Vagina (tissue), 2 donors: ENCODE results near the gene TP53I11.

Experiments used
- POLR2A ChIP-seq, 2 donors: fragments of 450-650 bp; IDR thresholded peaks; one replicate each; pipeline ENCODE4 v1.6.1; 2017; ENCODE audit warnings: antibody characterized with exemption in 2 of 2, mild to moderate bottlenecking in 2 of 2, moderate library complexity in 2 of 2
- POLR2AphosphoS5 ChIP-seq, 2 donors: sonication (generic); formaldehyde crosslinking; IDR thresholded peaks; one replicate each; pipeline ENCODE4 v1.9.0; 2017; ENCODE audit warnings: antibody characterized with exemption in 2 of 2, mild to moderate bottlenecking in 2 of 2, low read depth in 1 of 2; ENCODE audit not compliant: insufficient read depth in 1 of 2
- TF ChIP-seq, protein P1 (sequence below), 3 experiments: fragments of 450-650 bp in 2 of 3; fragments of 200-600 bp in 1 of 3; sonication (generic) in 1 of 3; IDR thresholded peaks; one replicate each; pipeline ENCODE4 v1.5.1; 2017 to 2019; ENCODE audit warnings: antibody characterized with exemption in 3 of 3, mild to moderate bottlenecking in 2 of 3, moderate library complexity in 2 of 3

DNA sequence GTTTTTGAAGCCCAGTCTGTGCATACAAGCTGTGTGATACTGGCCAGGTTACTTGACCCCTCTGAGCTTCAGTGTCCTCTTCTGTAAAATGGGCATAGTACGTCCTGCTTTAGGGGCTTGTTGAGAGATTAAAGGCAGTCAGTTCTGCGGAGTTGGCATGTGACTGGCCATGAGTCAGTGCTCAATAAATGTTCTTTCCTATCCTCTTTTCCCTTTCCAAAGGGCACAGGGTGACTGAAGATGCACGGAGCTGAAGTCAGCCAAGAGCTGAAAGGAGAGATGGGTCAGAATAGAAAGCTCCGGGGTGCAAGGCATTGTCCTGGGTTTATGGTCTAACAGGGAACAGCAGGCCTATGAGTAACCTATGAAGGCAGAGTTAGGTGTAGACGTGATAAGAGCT lies 48.9 kb downstream of the TP53I11 start:
- TF ChIP-seq, protein P1, sequence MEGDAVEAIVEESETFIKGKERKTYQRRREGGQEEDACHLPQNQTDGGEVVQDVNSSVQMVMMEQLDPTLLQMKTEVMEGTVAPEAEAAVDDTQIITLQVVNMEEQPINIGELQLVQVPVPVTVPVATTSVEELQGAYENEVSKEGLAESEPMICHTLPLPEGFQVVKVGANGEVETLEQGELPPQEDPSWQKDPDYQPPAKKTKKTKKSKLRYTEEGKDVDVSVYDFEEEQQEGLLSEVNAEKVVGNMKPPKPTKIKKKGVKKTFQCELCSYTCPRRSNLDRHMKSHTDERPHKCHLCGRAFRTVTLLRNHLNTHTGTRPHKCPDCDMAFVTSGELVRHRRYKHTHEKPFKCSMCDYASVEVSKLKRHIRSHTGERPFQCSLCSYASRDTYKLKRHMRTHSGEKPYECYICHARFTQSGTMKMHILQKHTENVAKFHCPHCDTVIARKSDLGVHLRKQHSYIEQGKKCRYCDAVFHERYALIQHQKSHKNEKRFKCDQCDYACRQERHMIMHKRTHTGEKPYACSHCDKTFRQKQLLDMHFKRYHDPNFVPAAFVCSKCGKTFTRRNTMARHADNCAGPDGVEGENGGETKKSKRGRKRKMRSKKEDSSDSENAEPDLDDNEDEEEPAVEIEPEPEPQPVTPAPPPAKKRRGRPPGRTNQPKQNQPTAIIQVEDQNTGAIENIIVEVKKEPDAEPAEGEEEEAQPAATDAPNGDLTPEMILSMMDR (IDR thresholded peaks at IDR 0.05): no peak
- TF ChIP-seq POLR2A (IDR thresholded peaks at IDR 0.05) (no peak), POLR2AphosphoS5 (IDR thresholded peaks at IDR 0.05; ENCODE audit: insufficient read depth in 1 of 2, low read depth in 1 of 2) (no peak)
